NB4 (cell line): Measurements from ENCODE around the gene SKIL.
"Not testable (repeated sequence)": the region's sequence is repeated elsewhere in the genome, so short reads cannot be mapped to it uniquely, and the experiment has no call there.

Source experiments
- MYC ChIP-seq: IDR thresholded peaks from 2 replicates; pipeline ENCODE4 v1.6.1; 2011; ENCODE audit warnings: low read depth, low read length
- TF ChIP-seq, protein P1 (sequence below): IDR thresholded peaks from one replicate; pipeline ENCODE4 v1.5.1; 2012; ENCODE audit warnings: low read depth, low read length

- TF ChIP-seq, protein P1, sequence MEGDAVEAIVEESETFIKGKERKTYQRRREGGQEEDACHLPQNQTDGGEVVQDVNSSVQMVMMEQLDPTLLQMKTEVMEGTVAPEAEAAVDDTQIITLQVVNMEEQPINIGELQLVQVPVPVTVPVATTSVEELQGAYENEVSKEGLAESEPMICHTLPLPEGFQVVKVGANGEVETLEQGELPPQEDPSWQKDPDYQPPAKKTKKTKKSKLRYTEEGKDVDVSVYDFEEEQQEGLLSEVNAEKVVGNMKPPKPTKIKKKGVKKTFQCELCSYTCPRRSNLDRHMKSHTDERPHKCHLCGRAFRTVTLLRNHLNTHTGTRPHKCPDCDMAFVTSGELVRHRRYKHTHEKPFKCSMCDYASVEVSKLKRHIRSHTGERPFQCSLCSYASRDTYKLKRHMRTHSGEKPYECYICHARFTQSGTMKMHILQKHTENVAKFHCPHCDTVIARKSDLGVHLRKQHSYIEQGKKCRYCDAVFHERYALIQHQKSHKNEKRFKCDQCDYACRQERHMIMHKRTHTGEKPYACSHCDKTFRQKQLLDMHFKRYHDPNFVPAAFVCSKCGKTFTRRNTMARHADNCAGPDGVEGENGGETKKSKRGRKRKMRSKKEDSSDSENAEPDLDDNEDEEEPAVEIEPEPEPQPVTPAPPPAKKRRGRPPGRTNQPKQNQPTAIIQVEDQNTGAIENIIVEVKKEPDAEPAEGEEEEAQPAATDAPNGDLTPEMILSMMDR = not testable (repeated sequence)
- not testable (repeated sequence) for TF ChIP-seq MYC
These were observed 13.7 kb upstream of the SKIL start for GRCh38 chr3:170343859-170344258.
